Bone marrow (tissue), 2 donors: ENCODE results near the gene PPP2R3B.

Experiments
- DNase-seq, 2 donors: peaks; one replicate each; lab custom pipeline; 2025; lab: John Stamatoyannopoulos, UW

The PPP2R3B gene

DNA sequence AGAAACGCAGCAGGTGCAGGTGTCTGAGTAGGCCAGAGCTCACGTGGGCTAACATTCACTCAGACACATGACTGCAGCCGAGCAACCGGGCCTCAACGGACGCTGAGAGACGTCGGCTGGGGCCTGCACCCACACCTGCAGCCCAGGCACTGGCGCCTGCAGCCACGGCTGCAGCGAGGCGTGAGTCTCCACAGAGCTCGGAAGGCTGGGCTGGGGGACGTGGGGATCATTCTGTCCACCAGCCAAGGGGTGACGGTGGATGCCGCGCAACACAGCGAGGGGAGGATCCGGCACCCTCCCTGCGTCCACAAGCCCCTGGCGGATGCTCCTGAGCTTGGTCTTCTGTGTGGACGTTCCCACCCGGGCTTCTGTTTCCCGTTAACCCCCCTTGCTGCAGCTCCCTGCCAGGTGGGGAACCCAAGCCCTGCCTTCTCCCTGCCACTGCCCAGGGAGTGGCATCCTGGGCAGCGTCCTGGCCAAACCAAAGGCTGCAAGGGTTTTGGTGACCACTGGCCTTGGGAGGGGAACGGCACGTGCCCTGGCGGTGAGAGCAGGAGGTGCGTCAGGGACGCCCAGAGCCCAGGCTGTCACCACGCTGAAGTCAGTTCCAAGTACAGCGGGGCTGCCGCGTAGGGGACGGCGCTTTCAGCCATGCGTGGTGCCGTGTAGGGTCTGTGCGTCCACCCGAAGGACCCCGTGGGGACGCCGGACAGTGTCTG, 16.3 kb downstream of the PPP2R3B start:
- DNase-seq, result no peak

DNA sequence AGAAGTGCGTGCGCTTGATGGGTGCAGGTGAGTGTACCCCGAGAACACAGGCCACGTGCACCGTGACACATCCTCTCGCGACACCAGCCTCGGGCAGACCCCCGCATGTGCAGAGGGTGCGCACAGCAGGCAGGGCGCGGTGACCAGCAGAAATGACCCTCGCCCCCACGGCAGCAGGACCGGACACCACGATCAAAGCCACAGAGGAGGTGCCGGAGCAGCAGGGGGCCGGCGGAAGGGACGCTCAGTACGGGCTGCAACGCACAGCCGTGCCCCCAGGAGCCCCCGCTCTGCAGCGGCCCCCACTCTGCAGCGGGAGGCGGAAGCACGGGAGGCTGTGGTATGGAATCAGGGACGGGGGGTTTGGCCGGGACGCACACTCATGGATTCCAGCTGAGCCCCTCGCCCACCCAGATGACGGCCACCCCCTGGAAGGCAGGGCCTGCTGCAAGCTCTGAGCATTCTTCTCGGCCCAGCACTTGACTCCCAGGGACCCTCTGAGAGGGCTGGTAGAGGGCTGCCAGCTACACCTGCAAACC, 17.1 kb downstream of the PPP2R3B start:
- DNase-seq, result no peak

DNA sequence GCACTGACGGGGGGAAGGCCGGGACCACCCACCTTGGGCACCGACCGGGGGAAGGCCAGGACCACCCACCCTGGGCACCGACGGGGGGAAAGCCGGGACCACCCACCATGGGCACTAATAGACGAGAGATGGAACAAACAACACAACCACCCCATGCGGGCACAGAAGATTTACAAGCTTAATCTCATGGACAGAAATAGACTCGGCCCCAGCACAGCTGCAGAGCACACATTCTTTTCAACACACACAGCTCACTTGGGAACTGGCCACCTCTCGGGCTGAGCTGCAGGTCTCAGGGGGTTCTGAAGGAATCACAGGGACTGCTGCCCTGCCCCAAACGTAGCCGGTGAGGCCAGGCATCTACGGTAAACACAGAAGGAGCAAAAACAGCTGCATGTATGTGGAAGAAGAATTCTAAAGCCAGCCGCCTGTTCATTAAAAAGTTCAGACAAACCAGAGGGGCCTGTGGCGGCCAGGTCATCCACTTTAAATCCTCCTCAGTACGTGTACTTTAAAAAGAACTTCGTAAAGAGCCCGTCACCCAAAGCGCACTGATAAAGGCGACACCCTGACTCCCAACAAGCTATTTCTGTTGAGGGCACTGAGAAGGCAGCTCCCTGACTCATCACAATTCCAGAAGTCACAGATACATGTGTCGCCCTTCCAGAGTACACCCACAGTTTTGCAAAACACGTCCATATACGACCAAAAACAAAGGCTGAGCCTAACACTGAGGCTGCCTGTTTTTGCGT, 17.7 kb downstream of the PPP2R3B start:
- DNase-seq, result no peak

DNA sequence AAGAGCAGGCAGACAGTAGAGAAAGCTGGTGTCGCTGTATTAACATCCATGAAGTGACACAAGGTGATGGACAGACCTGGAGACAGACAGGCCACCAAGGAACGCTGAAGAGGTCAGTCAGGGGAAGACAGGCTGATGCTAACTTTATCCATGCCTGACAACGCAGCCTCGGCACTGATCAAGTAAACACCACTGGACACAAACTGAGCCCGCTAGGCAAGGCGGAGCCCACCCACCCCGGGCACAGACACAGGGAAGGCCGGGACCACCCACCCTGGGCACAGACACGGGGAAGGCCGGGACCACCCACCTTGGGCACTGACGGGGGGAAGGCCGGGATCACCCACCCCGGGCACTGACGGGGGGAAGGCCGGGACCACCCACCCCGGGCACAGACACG, 18.8 kb downstream of the PPP2R3B start:
- DNase-seq, result no peak

DNA sequence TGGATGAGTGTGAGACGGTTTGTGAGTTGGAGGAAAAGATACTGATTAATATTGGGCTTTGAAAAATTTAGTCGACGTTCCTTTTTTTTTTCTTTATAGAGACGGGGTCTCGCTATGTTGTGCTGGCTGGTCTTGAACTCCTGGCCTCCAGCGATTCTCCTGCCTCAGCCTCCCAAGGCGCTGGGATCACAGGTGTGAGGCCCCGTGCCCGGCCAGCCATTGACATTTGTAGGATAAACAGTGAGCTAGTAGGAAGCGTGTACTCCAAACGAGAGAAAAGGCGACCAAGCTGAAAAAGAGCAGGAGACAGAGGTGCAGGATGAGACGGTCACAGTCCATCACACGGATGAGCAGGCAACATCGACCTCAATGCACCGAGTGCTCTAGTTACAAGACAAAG, 19.4 kb downstream of the PPP2R3B start:
- DNase-seq, result no peak

DNA sequence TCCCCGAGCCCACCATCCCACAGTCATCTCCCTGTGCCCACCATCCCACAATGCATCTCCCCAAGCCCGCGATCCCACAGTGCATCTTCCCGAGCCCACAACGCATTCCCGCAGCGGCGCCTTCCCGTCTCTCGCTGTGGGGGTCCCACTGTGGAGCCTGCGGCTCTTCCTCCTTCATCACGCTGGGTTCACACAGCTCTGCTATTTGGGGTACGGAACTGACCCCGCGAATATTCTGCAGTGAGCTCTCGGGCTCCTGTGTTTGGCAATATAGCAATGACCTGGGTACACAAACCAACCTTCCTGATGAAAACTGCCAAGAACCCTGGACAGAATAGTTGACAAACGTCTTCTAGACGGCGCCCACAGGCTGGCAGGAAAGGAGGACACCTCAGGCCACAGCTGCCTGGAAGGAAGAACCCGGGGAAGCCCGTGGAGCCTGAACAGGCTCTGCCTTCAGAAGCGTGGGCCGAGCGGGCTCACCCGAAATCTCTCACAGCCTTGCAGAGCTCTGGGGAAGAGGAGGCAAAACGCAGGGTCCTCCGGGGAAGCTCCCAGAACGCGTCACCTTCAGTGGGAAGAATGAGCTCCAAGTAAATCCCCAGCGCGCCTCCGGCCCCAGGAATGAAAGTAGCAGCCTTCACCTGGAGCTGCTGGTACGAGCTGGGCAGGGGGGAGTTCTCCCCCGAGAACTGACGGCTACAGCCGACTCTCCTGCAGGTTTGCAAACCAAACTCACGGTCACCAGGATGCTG, 22.9 kb downstream of the PPP2R3B start:
- DNase-seq, result no peak

DNA sequence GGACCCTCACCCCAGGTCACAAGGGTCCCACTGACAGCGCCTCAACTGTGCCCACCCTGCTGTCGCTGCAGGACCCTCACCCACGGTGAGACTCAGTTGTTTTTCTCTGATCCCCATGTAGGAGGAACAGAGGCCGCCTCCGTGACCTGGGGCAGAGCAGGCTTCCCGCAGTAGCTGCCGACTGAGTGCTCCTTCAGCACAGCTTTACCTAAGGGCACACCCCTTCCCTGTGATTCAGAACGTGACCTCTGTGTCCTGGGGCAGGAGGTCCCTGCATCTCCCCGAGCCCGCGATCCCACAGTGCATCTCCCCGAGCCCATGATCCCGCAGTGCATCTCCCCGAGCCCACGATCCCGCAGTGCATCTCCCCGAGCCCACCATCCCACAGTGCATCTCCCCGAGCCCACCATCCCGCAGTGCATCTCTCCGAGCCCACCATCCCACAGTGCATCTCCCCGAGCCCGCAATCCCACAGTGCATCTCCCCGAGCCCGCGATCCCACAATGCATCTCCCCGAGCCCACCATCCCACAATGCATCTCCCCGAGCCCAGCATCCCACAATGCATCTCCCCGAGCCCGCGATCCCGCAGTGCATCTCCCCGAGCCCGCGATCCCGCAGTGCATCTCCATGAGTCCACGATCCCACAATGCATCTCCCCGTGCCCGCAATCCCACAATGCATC, 23.6 kb downstream of the PPP2R3B start:
- DNase-seq, result no peak

DNA sequence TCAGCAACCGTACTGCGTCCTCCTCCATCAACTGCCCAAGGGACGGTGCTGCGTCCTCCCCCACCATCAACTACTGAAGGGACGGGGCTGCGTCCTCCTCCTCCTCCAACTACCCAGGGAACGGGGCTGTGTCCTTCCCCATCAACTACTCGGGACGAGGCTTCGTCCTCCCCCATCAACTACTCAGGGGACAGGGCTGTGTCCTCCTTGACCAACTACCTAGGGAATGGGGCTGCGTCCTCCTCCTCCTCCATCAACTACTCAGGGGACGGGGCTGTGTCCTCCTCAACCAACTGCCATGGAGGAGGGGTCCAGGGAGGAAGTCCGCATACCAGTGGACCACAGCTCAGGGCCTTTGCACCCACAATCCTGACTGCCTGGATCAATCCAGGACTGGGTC, 24.4 kb downstream of the PPP2R3B start:
- DNase-seq, result no peak

DNA sequence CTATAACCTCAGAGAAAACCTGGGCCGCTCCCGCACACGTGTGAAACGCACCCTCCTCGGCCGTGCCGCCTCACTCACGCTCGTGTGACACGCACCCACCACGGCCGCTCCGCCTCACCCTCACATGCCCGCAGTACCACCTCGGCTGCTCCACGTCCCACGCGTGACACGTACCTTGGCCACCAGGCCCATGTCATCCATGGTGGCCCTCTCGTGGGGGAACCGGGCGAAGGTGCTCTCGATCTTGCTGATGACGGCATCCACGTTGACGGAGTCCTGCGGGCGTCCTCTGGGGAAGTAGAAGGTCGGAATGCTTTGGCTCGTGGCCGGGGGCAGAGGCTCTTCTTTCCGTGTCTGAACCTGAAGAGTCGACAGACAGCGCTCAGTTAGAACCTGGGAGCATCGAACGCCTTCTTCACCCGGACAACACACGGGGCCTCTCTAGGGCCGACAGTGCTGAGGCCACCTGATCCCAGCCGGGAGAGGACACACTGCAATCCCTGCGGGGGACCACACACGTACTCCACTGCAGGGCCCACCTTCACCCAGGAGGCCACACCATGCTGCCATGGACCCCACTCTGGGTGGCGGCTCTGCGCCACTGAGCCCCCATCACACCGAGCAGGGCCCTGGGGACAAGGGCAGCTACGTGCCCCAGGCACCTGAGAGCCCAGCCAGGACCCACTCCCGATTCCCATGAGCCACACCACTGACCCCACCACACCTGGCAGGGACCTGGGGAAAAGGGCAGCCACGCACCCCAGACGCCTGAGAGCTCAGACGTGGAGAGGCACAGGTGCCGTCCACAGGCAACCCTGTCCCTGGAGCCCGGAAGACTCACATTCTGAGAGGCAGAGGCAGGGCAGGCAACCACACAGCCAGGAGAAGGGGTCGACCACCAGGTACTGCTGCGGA, 25.2 kb downstream of the PPP2R3B start:
- no peak for DNase-seq

DNA sequence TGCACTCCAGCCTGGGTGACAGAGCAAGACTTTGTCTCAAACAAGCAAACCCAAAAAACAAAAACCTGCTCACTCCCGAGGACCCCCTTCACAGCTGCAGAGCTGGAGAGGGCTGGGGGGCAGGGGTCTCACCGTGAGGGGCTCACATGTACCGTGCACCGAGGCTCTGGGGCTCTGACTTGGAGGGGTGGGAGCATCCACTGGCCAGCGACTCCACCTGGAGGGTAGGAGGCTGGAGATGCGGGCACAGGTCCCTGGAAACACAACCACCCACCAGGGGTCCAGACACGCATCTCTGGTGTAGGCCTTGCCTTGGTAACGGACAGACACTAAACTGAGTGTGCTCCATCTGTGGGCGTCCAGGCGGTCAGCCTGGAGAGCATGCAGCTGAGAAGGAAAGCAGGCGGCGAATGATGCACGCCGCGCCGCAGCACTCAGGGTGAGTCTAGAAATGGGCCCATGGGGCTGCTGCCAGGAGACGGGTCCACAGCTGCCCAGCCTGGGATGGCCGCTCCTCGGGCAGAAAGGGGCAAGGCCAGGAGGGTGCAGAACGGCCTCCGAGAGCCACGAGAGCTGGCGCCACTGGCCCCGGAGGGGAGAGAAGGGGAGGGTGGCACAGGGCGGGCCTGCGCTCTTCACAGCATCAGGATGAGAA, 26.1 kb downstream of the PPP2R3B start:
- DNase-seq, result no peak

DNA sequence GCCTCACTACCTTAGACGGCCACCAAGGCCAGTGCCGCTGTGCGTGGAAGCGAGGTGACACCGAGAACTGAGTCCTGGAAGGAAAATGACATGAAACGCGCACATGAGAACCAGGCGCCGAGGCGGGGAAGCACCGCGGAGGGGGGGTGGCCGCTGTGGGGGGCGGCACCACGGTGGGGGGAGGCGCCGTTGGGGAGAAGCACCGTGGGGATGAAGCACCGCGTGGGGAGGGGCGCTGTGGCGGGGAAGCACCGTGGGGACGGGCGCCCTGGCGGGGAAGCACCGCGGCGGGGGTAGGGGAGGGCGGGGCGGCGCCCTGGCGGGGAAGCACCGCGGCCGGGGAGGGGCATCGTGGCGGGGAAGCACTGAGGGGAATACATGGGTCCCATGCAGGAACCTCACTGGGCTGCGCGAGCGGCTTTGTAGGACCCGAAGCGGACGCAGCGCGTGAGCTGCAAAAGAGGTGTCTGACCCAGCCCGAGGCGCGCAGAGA, 28.0 kb downstream of the PPP2R3B start:
- no peak for DNase-seq

DNA sequence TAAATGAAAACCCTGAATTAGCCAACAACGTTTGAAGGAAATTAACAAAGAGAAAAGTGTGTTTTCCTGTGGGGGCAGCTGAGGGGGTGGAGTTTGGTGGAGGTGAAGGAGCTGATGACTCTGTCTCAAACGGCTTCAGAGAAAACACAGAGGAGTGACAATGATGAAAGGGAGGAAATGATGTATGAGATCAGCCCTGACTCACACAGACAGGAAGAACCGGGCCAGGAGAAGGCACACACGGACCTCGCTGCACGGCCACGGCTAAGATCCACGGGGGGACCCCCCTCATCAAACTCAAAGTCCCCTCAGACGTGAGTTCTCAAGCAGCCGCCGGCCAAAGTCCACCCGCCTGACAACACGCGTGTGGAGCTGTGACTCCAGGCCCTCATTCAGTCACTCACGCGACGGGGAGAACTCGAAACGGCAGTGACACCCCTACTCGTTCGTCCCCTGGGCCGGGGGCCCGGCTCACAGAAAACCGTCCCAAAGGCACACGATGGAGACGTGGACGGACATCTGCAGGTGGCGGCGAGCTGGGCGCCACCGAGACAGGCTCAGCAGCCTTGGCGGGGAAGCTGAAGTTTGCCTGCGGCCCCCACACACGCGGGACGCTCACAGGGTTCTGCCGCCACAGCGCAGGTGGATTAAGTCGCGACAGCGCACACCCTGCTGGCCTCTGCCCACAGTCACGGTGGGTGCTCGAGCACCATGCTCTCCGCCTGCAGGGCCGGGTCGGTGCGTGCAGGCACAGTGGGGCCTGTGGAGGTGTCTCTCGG, 28.8 kb downstream of the PPP2R3B start:
- no peak for DNase-seq

DNA sequence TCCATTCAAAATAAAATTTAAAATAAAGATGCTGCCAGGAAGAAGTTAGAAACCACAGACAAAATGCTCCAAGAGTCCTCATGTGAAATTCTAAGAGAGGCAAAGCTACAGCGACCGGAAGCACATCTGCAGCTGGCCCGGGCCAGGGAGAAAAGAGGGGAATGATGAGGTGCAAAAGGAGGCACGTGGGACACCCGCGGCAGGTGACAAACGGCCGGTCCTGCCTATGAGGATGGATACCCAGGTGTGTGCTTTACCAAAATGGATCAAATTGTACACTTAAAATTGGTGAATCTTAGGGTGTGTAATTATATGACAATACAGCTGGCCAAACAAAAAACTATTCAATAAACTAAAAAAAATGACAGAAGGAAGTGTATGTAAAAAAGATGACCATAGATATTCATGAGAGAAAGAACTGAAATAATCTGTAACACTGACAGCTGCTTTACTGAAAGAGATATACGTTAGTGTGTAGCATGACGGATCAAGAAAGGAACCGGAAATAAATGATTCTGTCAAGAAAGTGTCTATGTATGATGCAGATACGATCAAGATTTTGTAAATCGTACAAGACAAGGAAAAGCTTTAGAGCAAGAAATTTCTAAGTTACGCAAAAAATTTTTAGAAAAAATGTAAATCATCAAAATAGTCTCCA, 29.5 kb downstream of the PPP2R3B start:
- DNase-seq, result no peak

DNA sequence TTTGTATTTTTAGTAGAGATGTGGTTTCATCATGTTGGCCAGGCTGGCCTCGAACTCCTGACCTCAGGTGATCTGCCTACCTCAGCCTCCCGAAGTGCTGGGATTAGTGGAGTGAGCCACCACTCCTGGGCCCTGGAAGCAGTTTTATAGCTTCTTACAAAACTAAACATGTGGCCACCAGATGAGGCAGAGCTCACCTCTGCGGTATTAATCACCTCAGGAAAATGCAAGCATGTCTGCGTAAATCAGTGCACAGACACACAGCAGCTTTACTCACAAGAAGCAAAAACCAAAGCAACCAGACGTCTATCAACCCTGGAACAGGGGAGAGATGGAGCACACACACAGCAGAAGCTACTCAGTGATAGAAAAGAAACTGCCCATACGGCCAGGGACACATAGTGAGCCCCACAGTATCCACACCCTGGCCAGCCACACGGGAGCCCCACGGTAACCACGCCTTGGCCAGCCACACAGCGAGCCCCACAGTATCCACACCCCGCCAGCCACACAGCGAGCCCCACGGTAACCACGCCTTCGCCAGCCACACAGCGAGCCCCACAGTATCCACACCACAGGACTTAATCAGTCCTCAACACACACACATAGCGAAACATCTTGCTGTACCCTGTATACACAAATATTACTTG, 30.2 kb downstream of the PPP2R3B start:
- DNase-seq, result no peak

DNA sequence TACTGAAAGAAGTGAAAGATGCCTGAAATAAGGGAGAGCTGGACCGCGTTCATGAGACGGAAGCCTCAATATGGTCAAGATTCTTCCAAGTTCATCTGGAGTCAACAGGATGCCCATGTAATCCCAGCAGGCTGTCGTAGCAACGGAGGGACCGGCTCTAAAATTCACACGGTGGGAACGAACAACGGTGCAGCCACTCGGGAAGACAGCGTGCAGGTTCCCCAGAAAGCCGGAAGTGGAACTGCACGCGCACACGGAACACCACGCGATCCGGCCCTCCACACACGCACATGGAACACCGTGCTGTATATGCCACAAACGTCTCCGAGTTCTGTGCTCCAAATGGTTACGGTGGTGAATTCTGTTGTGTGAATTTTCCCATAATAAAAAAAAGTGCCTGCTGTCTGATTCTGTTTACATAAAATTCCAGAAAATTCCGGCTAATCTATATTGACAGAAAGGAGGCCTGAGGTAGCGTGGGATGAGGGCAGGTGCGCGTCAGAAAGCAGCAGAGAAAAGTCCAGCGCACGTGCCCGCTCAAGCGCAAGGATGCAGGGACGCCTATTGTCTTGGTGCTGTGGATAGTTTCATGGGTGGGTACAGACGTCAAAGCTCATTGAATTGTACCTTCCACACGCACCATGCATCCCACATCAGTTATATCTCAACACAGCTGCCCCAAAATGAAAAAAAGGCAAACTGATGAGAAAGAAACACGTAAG, 31.2 kb downstream of the PPP2R3B start:
- DNase-seq, result no peak

DNA sequence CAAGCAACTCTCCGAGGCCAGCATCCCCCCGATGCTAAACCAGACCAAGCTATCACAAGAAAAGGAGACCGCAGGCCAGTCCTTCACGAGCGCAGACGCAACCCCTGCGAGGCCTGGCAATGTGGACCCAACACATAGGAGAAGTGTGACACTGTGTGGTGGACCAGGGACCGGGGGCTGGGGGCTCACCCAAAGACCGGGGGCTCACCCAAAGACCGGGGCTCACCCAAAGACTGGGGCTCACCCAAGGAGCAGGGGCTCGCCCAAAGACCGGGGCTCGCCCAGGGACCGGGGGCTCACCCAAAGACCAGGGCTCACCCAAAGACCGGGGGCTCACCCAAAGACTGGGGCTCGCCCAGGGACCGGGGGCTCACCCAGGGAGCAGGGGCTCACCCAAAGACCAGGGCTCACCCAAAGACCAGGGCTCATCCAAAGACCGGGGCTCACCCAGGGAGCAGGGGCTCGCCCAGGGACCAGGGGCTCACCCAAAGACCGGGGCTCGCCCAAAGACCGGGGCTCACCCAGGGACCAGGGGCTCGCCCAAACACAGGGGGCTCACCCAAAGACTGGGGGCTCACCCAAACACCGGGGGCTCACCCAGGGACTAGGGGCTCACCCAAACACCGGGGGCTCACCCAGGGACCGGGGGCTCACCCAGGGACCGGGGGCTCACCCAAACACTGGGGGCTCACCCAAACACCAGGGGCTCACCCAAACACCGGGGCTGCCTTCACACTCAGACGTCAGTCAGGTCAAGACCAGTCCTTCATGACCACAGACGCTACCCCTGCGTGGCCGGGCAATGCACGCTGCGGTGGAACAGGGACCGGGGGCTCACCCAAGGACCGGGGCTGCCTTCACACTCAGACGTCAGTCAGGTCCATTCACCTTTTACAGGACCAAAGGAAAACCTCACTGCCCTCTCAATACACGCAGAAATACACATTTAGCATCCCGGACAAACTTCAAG, 32.9 kb downstream of the PPP2R3B start:
- DNase-seq, result no peak
